ENCODE measurements around the gene SMIM44. TPM values are rescaled to one million over a fixed set of nuclear protein-coding genes. Genes with fewer than 3 reads are reported as not detected.
"Not testable (repeated sequence)": the region's sequence is repeated elsewhere in the genome, so short reads cannot be mapped to it uniquely, and the experiment has no call there.

SMIM44 gene
- total RNA-seq, 1 donor from 2014 or later, result not detected

GRCh38 chr19:3456925-3457527 lies 26.2 kb downstream of the SMIM44 start:
- DNase-seq, result no peak

DNA sequence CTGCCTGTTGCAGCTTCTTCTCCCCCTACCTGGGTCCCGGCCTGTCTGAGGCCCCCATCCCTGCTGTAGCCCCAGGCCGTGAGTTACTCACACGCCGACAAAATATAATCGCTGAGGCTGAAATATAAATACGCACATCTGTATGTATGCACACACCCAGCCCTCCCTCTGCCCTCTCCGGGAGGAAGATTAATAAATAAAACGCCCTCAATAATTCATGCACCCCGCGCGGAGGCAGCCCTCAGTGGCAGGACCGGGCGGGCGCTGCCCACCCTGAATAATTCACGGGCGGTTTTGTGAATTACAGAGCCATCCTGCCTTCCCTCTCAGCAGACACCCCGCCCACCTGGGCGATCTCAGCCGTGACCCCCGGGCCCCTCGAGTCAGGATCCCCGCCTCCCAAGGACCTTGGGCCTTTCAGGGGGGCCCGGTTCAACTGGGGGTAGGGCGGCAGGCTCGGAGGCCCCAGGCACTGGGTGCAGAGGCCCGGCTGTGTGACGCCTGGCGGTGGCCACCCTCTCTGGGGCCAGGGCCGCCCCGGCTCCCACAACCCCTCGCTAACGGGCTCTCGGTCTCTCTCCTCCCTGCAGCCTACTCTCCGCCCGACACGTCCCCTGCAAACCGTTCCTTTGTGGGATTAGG lies 27.2 kb downstream of the SMIM44 start:
- DNase-seq, result no peak

DNA sequence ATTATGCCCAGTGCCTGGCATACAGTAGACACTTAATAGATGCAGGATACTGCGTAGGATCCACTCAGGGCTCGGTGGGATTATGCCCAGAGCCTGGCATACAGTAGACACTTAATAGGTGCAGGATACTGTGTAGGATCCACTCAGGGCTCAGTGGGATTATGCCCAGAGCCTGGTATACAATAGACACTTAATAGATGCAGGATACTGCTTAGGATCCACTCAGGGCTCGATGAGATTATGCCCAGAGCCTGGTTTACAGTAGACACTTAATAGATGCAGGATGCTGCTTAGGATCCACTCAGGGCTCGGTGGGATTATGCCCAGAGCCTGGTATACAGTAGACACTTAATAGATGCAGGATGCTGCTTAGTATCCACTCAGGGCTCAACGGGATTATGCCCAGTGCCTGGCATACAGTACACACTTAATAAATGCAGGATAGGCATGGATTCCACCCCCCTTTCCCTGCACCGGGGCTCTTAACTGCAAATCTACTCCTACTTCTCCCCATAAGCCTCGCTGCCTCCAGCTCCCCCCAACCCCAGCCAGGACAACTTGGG lies 27.8 kb downstream of the SMIM44 start:
- no peak for DNase-seq

DNA sequence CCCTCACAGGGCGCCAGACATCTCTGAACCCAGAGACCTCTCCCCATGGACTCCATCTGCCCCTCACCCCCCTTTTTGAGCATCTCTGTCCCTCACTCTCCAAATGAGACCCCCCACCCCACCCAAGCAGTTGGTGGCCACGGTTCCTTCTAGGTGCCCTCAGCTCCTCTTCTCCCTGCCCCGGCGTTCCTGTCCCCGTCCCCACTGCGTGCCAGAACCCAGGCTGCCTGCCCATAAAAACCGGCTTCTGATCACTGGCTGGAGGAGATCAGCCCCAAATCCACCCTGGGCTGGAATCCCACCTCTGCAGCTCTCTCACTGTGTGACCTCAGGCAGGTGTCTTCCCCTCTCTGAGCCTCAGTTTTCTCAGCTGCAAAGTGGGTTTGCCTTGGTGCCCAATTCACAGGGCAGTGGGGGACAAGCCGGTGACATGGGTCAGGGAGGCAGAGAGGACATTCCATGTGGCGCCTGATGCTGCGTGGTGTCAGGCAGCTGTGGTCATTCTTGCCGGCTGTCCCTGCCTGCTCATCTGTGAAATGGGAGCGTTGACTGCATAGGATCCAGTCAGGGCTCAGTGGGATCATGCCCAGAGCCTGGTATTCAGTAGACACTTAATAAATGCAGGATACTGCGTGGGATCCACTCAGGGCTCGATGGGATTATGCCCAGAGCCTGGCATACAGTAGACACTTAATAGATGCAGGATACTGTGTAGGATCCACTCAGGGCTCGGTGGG lies 28.4 kb downstream of the SMIM44 start:
- DNase-seq, result no peak

- DNase-seq, result no peak
These were observed 29.4 kb downstream of the SMIM44 start for GRCh38 chr19:3453840-3454239.

GRCh38 chr19:3452942-3453214 lies 30.4 kb downstream of the SMIM44 start:
- DNase-seq, result not testable (repeated sequence)

DNA sequence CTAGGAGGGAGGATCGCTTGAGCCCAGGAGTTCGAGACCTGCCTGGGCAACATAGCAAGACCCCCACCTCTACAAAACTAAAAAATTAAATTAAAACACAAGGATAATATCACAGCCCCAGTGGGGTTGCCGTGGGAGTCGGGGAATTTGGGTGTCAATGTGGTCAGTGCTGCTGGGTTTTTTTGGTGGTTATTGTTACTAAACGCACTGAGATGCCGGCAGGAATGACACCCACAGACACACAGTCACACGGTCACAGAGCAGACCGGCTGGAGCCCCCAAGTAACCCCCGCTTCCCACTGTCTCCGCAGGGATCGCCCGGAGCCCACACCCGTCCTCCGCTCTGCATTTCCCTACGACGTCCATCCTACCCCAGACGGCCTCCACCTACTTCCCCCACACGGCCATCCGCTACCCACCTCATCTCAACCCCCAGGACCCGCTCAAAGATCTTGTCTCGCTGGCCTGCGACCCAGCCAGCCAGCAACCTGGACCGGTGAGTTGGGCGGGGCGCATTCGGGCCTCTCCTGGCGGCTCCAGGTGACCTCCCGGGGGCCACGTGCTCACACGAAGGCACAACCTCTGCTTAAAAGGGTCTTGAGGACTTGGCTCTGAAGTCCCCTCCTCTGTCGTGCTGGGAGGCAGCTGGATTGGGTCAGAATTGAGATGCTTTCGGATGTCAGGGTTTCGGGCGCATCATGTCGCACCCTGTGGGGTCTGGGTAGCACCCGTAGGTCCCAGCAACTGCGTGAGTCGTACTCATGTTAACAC lies 30.9 kb downstream of the SMIM44 start:
- DNase-seq, result no peak

DNA sequence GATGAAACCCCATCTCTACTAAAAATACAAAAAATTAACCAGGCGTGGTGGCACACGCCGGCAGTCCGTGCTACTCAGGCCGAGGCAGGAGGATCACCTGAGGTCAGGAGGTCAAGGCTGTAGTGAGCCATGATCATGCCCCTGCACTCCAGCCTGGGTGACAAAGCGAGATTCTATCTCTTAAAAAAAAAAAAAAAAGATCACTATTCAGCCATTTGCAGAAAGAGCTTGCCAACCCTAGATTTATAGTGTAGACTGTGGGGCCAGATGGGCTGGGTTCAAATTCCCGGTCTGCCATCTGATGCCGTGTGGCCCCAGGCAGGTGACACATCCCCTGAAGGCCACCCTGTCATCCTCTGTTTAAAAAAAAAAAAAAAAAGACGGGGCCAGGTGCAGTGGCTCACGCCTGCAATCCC lies 31.8 kb downstream of the SMIM44 start:
- no peak for DNase-seq

- DNase-seq, result no peak
These were observed 32.3 kb downstream of the SMIM44 start for GRCh38 chr19:3450796-3451411.

- DNase-seq, result no peak
These were observed 34.5 kb downstream of the SMIM44 start for GRCh38 chr19:3448616-3449334.

- DNase-seq, result not testable (repeated sequence)
These were observed 36.6 kb downstream of the SMIM44 start for GRCh38 chr19:3446657-3447056.

GRCh38 chr19:3444695-3445234 lies 38.5 kb downstream of the SMIM44 start:
- no peak for DNase-seq

GRCh38 chr19:3443840-3444694 lies 39.2 kb downstream of the SMIM44 start:
- DNase-seq, result peak; percentile 77

- DNase-seq, result no peak
These were observed 40.7 kb downstream of the SMIM44 start for GRCh38 chr19:3442487-3443071.

GRCh38 chr19:3441986-3442329 lies 41.3 kb downstream of the SMIM44 start:
- DNase-seq, result no peak

- DNase-seq, result no peak
These were observed 41.9 kb downstream of the SMIM44 start for GRCh38 chr19:3441089-3441985.

- no peak for DNase-seq
These were observed 43.2 kb downstream of the SMIM44 start for GRCh38 chr19:3440082-3440481.

- DNase-seq, result peak; percentile 92
These were observed 48.3 kb downstream of the SMIM44 start for GRCh38 chr19:3434630-3435553.

Measured in occipital lobe (tissue), 2 donors.